GM12874 (cell line): ENCODE measurements around the gene MT1E.

Experiments
- CTCF ChIP-seq: IDR thresholded peaks from 2 replicates; pipeline ENCODE4 v1.5.1; 2011; ENCODE audit warnings: low read depth, mild to moderate bottlenecking, control low read depth, low read length, moderate library complexity; ENCODE audit not compliant: insufficient read depth

Gene MT1E

GRCh38 chr16:56608043-56608875 lies 17.3 kb upstream of the MT1E start, which contains the start of gene MT2A:
TSS of gene MT2A (plus strand) at chr16:56608584. CDS start at chr16:56608656, 72 bp downstream.
- TF ChIP-seq CTCF, result no peak

- TF ChIP-seq CTCF, result no peak
Observed at GRCh38 chr16:56608876-56609462, 16.6 kb upstream of the MT1E start.

GRCh38 chr16:56609463-56609921 lies 16.1 kb upstream of the MT1E start:
- TF ChIP-seq CTCF, result no peak

- no peak for TF ChIP-seq CTCF
Observed at GRCh38 chr16:56610017-56610608, 15.5 kb upstream of the MT1E start.

GRCh38 chr16:56610609-56611111 lies 14.9 kb upstream of the MT1E start:
- TF ChIP-seq CTCF, result no peak

GRCh38 chr16:56611281-56611833 lies 14.2 kb upstream of the MT1E start:
- TF ChIP-seq CTCF, result no peak

- TF ChIP-seq CTCF, result no peak
Observed at GRCh38 chr16:56613706-56614105, 11.9 kb upstream of the MT1E start.
